Measurements from ENCODE around the gene ABCC6. TPM values are rescaled to one million over a fixed set of nuclear protein-coding genes. Genes with fewer than 3 reads are reported as not detected.
"Not testable (repeated sequence)": the region's sequence is repeated elsewhere in the genome, so short reads cannot be mapped to it uniquely, and the experiment has no call there.

The ABCC6 gene
- total and polyA plus RNA-seq, 2 donors (not counting 3 experiments of a cell fraction or from before 2014, with no cell fraction given): 0.07 to 0.84 TPM

DNA sequence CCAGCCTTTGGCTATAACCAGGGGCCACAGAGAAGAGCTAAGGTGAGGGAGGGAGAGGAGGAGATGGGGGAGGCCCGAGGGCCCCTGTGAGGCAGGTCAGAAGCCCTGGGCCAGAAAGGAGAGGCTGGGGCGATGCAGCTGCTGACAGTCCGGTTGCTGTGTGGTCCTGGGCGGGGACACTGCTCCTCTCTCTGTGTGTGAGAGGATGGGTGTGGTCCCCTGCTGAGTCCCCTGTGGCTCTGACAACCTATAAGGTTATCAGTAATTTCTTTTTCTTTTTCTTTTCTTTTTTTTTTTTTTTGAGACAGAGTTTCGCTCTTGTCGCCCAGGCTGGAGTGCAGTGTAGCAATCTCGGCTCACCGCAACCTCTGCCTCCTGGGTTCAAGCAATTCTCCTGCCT is 18.7 kb downstream of the ABCC6 start:
- H3K36me3 ChIP-seq (ENCODE audit: control insufficient read depth in 2 of 2, extremely low read depth in 1 of 2, insufficient read depth in 2 of 2, low read length in 2 of 2); H3K9me3 ChIP-seq (replicated peaks; ENCODE audit: control insufficient read depth, insufficient read depth, low read length); FAIRE-seq; H3K9ac ChIP-seq (replicated peaks; ENCODE audit: extremely low read depth, insufficient read depth, low read length); H3K9me1 ChIP-seq (replicated peaks; ENCODE audit: control insufficient read depth, extremely low read depth, insufficient read depth, low read length); H3K4me1 ChIP-seq (ENCODE audit: control insufficient read depth, extremely low read depth, insufficient read depth, low read length); POLR2A ChIA-PET; H2AFZ ChIP-seq (ENCODE audit: low read depth, low read length); H3K79me2 ChIP-seq (ENCODE audit: control insufficient read depth, insufficient read depth, low read length); H4K20me1 ChIP-seq (replicated peaks; ENCODE audit: control insufficient read depth, extremely low read depth, insufficient read depth, low read length); intact Hi-C loops (cut with micrococcal nuclease); H3K4me3 ChIP-seq (replicated peaks in 1 of 3; ENCODE audit: insufficient read depth in 1 of 3, low read depth in 1 of 3, low read length in 3 of 3); BruUV-seq (replicated peaks); dilution Hi-C loops (cut with MboI; ENCODE audit: extremely low pct_ligation_motif_present, low sequenced_read_pairs); H3K4me2 ChIP-seq (ENCODE audit: insufficient read depth, low read length); CTCF ChIA-PET; DNase-seq (ENCODE audit: low read depth, low spot score); H3K27ac ChIP-seq (ENCODE audit: insufficient read depth, low read depth, low read length); H3K27me3 ChIP-seq (ENCODE audit: control insufficient read depth in 2 of 2, insufficient read depth in 2 of 2, low read length in 2 of 2): not testable (repeated sequence)

DNA sequence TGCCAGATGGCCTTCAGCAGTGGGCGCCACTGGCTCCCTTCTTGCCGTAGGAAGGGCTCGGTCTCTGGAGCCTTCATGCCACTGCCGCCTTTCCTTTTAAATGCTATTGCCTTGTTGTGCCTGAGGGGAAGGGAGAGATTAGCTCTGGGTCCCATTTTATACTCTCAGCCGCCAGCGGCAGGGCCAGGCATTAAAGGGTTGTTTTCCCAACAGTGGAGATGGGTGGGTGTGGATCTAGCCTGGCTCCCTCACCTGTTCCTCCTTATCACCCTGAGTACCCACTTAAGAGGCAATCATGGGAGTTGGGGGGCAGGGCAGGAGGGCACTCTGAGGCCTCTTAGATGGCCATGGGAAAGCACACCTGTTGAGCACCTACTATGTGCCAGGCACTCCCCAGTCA is 19.8 kb downstream of the ABCC6 start:
- H3K4me1 ChIP-seq (ENCODE audit: control insufficient read depth, extremely low read depth, insufficient read depth, low read length); H3K4me3 ChIP-seq (replicated peaks in 1 of 3; ENCODE audit: insufficient read depth in 1 of 3, low read depth in 1 of 3, low read length in 3 of 3); intact Hi-C loops (cut with micrococcal nuclease); H3K9me3 ChIP-seq (replicated peaks; ENCODE audit: control insufficient read depth, insufficient read depth, low read length); dilution Hi-C loops (cut with MboI; ENCODE audit: extremely low pct_ligation_motif_present, low sequenced_read_pairs); H3K9ac ChIP-seq (replicated peaks; ENCODE audit: extremely low read depth, insufficient read depth, low read length); H2AFZ ChIP-seq (ENCODE audit: low read depth, low read length); BruUV-seq (replicated peaks); H3K27ac ChIP-seq (ENCODE audit: insufficient read depth, low read depth, low read length); FAIRE-seq; H4K20me1 ChIP-seq (replicated peaks; ENCODE audit: control insufficient read depth, extremely low read depth, insufficient read depth, low read length); H3K36me3 ChIP-seq (ENCODE audit: control insufficient read depth in 2 of 2, extremely low read depth in 1 of 2, insufficient read depth in 2 of 2, low read length in 2 of 2); CTCF ChIA-PET; DNase-seq (ENCODE audit: low read depth, low spot score); H3K27me3 ChIP-seq (ENCODE audit: control insufficient read depth in 2 of 2, insufficient read depth in 2 of 2, low read length in 2 of 2); H3K79me2 ChIP-seq (ENCODE audit: control insufficient read depth, insufficient read depth, low read length); H3K4me2 ChIP-seq (ENCODE audit: insufficient read depth, low read length); POLR2A ChIA-PET; H3K9me1 ChIP-seq (replicated peaks; ENCODE audit: control insufficient read depth, extremely low read depth, insufficient read depth, low read length): not testable (repeated sequence)

Data from endothelial cell of umbilical vein (primary cell).